PC-3 (cell line): ENCODE results near the gene COL5A2. TPM values are rescaled to one million over a fixed set of nuclear protein-coding genes. Genes with fewer than 3 reads are reported as not detected.

Experiments
- ATAC-seq: fragments of 200-7000 bp; cut with Tn5 transposase; 2 replicates; pipeline ENCODE4 v1.9.1; 2020; ENCODE audit warnings: mild to moderate bottlenecking, moderate library complexity
- BruUV-seq: library from RNA; stranded (reverse); fragments of 400-500 nt; replicated peaks from 2 replicates; lab custom pipeline; 2021; lab: Mats Ljungman, UMichigan
- CTCF ChIA-PET: fragments of 300-600 bp; sonication (Branson Sonifier 250); formaldehyde crosslinking; loops from one replicate; lab custom pipeline; 2022; ENCODE audit warnings: antibody characterized with exemption; lab: Charles Lee
- POLR2A ChIA-PET: fragments of 300-600 bp; sonication (Branson Sonifier 250); formaldehyde crosslinking; loops from one replicate; lab custom pipeline; 2022; ENCODE audit warnings: antibody characterized with exemption; ENCODE audit not compliant: unreplicated experiment; lab: Charles Lee
- DNase-seq: peaks from one replicate; pipeline ENCODE4 v3.0.0-alpha.2; 2015
- H2AFZ ChIP-seq: fragments of 300-600 bp; sonication (generic); 2 replicates; pipeline ENCODE4 v1.6.0; 2016; ENCODE audit warnings: antibody characterized with exemption, low read length
- H3F3A ChIP-seq: fragments of 300-600 bp; sonication (generic); one replicate; pipeline ENCODE4 v1.6.0; 2017; ENCODE audit warnings: antibody characterized with exemption, low read length, control low read depth, mild to moderate bottlenecking; ENCODE audit not compliant: unreplicated experiment
- H3K27ac ChIP-seq: fragments of 300-600 bp; sonication (generic); 2 replicates; pipeline ENCODE4 v1.5.1; 2016; ENCODE audit warnings: mild to moderate bottlenecking, low read length
- H3K27me3 ChIP-seq: fragments of 300-600 bp; sonication (generic); 2 replicates; pipeline ENCODE4 v1.6.1; 2016; ENCODE audit warnings: low read length, mixed read lengths
- H3K36me3 ChIP-seq: fragments of 300-600 bp; sonication (generic); 2 replicates; pipeline ENCODE4 v1.6.1; 2016; ENCODE audit warnings: low read depth, mixed run types, low read length, mixed read lengths
- H3K4me1 ChIP-seq: fragments of 300-600 bp; sonication (generic); 2 replicates; pipeline ENCODE4 v1.5.1; 2016; ENCODE audit warnings: low read length; ENCODE audit not compliant: insufficient read depth
- H3K4me2 ChIP-seq: fragments of 300-600 bp; sonication (generic); 2 replicates; pipeline ENCODE4 v1.6.0; 2016; ENCODE audit warnings: low read length
- H3K4me3 ChIP-seq: fragments of 300-600 bp; sonication (generic); 2 replicates; pipeline ENCODE4 v1.5.1; 2016; ENCODE audit warnings: mild to moderate bottlenecking, low read length, mixed read lengths
- H3K79me2 ChIP-seq: fragments of 300-600 bp; sonication (generic); 2 replicates; pipeline ENCODE4 v1.6.1; 2017; ENCODE audit warnings: low read length, mixed read lengths
- H3K9ac ChIP-seq: fragments of 300-600 bp; sonication (generic); 2 replicates; pipeline ENCODE4 v1.6.0; 2016; ENCODE audit warnings: mild to moderate bottlenecking, low read length
- H3K9me2 ChIP-seq: fragments of 300-600 bp; sonication (generic); replicated peaks from 2 replicates; pipeline ENCODE4 v1.6.1; 2016; ENCODE audit warnings: mixed run types, low read length, mixed read lengths
- H3K9me3 ChIP-seq: fragments of 300-600 bp; sonication (generic); 2 replicates; pipeline ENCODE4 v1.6.1; 2016; ENCODE audit warnings: low read length, mixed read lengths
- H4K20me1 ChIP-seq: fragments of 300-600 bp; sonication (generic); 2 replicates; pipeline ENCODE4 v1.6.1; 2016; ENCODE audit warnings: low read length, mixed read lengths
- EZH2 ChIP-seq: fragments of 300-600 bp; sonication (generic); IDR thresholded peaks from one replicate; pipeline ENCODE4 v1.6.1; 2017; ENCODE audit warnings: antibody characterized with exemption, mild to moderate bottlenecking, low read length; ENCODE audit not compliant: unreplicated experiment
- EZH2phosphoT487 ChIP-seq: fragments of 300-600 bp; sonication (generic); IDR thresholded peaks from 2 replicates; pipeline ENCODE4 v1.6.1; 2018; ENCODE audit warnings: mild to moderate bottlenecking, antibody characterized with exemption, low read length, borderline replicate concordance
- intact Hi-C: fragments of 100-400 bp; cut with micrococcal nuclease; formaldehyde crosslinking; loops from 2 replicates; pipeline ENCODE4 v1.9.0; 2023
- total RNA-seq: library from RNA; depleted of rRNA; stranded (reverse); fragments of >200 nt; gene quantifications from 2 replicates; pipeline ENCODE4 v1.2.3, GENCODE V29; 2014
- TF ChIP-seq, protein P1 (sequence below): fragments of 300-600 bp; sonication (generic); conservative IDR thresholded peaks from 2 replicates; pipeline ENCODE4 v1.5.1; 2017; ENCODE audit warnings: antibody characterized with exemption, low read depth, mild to moderate bottlenecking, low read length

The COL5A2 gene
- total RNA-seq, 1 experiment from 2014 or later, result 56.2 TPM

DNA sequence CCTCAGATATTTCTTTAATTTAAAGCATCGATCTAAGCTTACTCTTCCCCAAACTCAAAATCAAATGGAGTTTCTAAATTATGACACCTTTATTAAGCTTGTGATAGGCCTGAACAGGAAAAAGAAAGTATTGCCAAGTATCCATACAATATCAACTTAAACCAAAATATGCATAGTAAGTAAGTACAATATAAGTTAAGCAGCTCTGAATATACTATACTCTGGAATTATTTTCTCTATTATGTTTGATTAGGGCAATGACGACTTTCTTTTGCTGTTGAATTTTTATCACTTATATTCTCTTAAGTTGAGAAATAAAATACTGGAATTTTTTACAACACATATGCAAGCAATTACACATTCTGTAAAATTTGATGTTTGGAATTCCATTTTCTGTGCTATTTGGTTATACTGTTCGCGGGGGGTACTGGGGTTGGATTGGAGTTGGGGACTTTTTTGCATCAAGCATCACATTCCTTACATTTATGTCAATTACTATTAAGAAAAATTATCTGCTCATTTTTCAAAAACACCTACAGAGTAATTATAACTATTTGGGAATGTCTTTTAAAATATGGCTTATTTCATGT lies 2.2 kb downstream of the COL5A2 start:
- H3K79me2 ChIP-seq, result 0 out of 2 replicates have a peak, but pooled peaks cover 3% of the 10 kb centered on the region
- no peak for ATAC-seq
- TF ChIP-seq EZH2 (no peak), EZH2phosphoT487 (no peak)
- TF ChIP-seq, protein P1, sequence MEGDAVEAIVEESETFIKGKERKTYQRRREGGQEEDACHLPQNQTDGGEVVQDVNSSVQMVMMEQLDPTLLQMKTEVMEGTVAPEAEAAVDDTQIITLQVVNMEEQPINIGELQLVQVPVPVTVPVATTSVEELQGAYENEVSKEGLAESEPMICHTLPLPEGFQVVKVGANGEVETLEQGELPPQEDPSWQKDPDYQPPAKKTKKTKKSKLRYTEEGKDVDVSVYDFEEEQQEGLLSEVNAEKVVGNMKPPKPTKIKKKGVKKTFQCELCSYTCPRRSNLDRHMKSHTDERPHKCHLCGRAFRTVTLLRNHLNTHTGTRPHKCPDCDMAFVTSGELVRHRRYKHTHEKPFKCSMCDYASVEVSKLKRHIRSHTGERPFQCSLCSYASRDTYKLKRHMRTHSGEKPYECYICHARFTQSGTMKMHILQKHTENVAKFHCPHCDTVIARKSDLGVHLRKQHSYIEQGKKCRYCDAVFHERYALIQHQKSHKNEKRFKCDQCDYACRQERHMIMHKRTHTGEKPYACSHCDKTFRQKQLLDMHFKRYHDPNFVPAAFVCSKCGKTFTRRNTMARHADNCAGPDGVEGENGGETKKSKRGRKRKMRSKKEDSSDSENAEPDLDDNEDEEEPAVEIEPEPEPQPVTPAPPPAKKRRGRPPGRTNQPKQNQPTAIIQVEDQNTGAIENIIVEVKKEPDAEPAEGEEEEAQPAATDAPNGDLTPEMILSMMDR, result no peak
- no peak overlapping the region for H2AFZ ChIP-seq
- CTCF ChIA-PET, result interaction anchor here (0.6 kb wide), 1 partner anchor 230 kb away, joined by 4 read pairs; no protein-coding TSS in a partner anchor
- H3K9me3 ChIP-seq, result no peaks in the 10 kb centered on the region
- no peaks in the 10 kb centered on the region for H3K36me3 ChIP-seq
- H3K4me1 ChIP-seq, result peaks cover 6% of the 10 kb centered on the region; the same call in 1 of the 2 replicates
- intact Hi-C loops, result loop anchor here (5.0 kb wide), 1 partner anchor 45 kb away; no protein-coding TSS in a partner anchor
- no peak overlapping the region for H3K4me2 ChIP-seq
- H3K9ac ChIP-seq, result no peak overlapping the region
- no TSS peak for BruUV-seq
- no peak overlapping the region for H3K27ac ChIP-seq
- no peaks in the 10 kb centered on the region for H3K9me2 ChIP-seq
- H3K4me3 ChIP-seq, result no peak overlapping the region
- no peaks in the 10 kb centered on the region for H3K27me3 ChIP-seq
- H3F3A ChIP-seq, result no peaks in the 10 kb centered on the region
- no peaks in the 10 kb centered on the region for H4K20me1 ChIP-seq
- POLR2A ChIA-PET, result no interaction called here
- no peak for DNase-seq

DNA sequence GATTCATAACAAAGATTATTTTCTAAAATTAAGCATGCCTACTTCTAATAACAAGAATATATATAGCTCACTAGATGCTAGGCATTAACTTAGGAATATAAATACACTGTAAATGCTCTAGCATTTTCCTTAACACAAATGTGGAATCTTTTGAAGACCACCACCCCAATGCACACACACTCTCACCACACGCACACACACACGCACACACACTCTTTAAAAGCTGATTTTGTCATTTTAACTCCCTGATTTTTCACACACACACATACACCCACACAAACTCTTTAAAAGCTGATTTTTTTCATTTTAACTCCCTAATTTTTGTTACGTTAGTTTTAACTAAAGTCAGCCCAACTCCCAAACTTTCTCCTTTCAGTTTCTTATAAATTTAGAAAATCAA lies 3.0 kb downstream of the COL5A2 start:
- ChIA-PET POLR2A (interaction anchor here (0.7 kb wide), 1 partner anchor 56 kb away, joined by 3 read pairs; no protein-coding TSS in a partner anchor), CTCF (no interaction called here)
- Histone ChIP-seq H2AFZ (no peak overlapping the region), H3K79me2 (0 out of 2 replicates have a peak, but pooled peaks cover 3% of the 10 kb centered on the region), H3K9me3 (no peaks in the 10 kb centered on the region), H3K9me2 (no peaks in the 10 kb centered on the region), H3K4me1 (peaks cover 6% of the 10 kb centered on the region; the same call in 1 of the 2 replicates), H4K20me1 (no peaks in the 10 kb centered on the region), H3K36me3 (no peaks in the 10 kb centered on the region), H3K4me2 (no peak overlapping the region), H3K4me3 (no peak overlapping the region), H3F3A (no peaks in the 10 kb centered on the region), H3K27ac (no peak overlapping the region), H3K9ac (no peak overlapping the region), H3K27me3 (no peaks in the 10 kb centered on the region)
- DNase-seq (no peak), ATAC-seq (no peak)
- intact Hi-C loops, result loop anchor here (5.0 kb wide), 1 partner anchor 46 kb away; no protein-coding TSS in a partner anchor
- TF ChIP-seq, protein P1, result no peak
- no peak for TF ChIP-seq EZH2phosphoT487
- no peak for TF ChIP-seq EZH2
- no TSS peak for BruUV-seq
